AML-193 (cell line): Measurements from ENCODE around the gene PPP1R9B.

Experiments used
- DNase-seq, 2 experiments: peaks; one replicate each; lab custom pipeline; 2025; lab: John Stamatoyannopoulos, UW

The PPP1R9B gene

DNA sequence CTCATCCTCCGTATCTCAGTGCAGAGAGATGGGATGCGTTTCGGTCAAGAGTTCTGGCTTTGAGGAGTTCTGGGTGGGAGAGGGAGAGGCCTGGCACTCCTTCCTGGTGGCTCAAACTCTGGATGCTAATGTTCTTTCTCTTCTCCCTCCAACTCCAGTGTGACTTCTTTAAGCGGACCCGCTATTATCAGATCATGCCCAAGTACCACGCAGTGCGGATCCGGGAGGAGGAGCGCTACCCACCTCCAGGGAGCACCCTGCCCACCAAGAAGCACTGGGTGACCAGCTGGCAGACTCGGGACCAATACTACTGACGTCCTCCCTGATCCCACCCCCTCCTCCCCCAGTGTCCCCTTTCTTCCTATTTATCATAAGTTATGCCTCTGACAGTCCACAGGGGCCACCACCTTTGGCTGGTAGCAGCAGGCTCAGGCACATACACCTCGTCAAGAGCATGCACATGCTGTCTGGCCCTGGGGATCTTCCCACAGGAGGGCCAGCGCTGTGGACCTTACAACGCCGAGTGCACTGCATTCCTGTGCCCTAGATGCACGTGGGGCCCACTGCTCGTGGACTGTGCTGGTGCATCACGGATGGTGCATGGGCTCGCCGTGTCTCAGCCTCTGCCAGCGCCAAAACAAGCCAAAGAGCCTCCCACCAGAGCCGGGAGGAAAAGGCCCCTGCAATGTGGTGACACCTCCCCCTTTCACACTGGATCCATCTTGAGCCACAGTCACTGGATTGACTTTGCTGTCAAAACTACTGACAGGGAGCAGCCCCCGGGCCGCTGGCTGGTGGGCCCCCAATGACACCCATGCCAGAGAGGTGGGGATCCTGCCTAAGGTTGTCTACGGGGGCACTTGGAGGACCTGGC, 61.3 kb downstream of the PPP1R9B start:
- DNase-seq: no peak

DNA sequence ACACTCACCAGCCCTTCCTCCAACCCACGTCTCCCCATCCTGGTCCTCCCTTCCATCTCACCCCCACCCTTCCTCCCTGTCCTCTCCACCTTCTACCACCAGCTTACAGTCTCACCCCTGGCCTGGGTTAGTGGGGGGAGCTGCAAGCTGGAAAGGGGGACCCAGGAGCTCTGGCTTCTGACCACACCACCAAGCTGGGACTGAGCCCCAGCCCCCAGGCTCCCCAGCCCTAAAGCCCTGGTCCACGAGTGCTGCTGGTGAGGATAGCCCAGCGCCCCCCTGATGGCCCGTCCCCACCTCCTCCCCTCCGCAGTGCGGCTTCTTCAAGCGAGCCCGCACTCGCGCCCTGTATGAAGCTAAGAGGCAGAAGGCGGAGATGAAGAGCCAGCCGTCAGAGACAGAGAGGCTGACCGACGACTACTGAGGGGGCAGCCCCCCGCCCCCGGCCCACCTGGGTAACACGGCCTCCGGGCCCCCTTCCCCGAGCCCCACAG, 62.5 kb downstream of the PPP1R9B start:
- DNase-seq: no peak

DNA sequence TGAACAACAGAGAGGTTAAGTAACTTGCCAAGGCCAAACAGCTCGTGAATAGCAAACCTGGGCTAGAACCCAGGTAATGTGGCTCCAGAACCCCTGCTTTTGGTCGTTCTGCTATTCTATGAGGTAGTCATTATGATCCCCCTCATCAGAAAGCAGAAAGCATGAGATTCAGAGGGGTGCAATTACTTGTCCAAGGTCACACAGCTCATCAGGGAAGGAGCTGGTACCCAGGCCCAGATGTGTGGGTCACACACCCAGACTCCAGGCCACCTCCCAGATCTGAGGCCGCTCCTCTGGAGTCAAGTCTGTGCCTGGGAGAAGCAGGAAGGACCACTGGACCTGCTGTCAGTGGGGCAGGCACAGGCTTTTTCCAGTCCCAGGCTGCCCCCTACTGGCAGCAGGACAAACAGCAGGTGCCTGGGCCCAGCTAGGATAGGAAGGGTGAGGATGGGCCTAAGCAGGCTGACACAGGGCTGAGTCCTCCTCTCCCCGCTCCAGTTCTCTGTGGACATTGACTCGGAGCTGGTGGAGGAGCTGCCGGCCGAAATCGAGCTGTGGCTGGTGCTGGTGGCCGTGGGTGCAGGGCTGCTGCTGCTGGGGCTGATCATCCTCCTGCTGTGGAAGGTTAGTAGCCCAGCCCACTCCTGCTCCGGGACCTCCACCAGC, 63.1 kb downstream of the PPP1R9B start:
- peak; percentile 63 to 64 for DNase-seq
